Liver (tissue), 9 donors: ENCODE measurements around the gene ZNRF3. TPM values are rescaled to one million over a fixed set of nuclear protein-coding genes. Genes with fewer than 3 reads are reported as not detected.

ENCODE experiments used
- DNase-seq: peaks from one replicate; pipeline ENCODE4 v3.0.0-alpha.2; 2017; ENCODE audit warnings: low spot score
- H3K27ac ChIP-seq, 2 donors: one replicate each; pipeline ENCODE4 v1.7.0; 2013; ENCODE audit warnings: inconsistent platforms in 2 of 2, low read length in 2 of 2, control low read depth in 1 of 2, low read depth in 1 of 2, mild to moderate bottlenecking in 1 of 2
- H3K27me3 ChIP-seq, 4 donors: one replicate each; pipeline versions ENCODE4 v1.6.1 to v1.7.0; 2013; ENCODE audit warnings: low read length in 3 of 4, inconsistent platforms in 1 of 4, mild to moderate bottlenecking in 1 of 4, moderate library complexity in 1 of 4; ENCODE audit not compliant: control insufficient read depth in 4 of 4, insufficient read depth in 4 of 4
- H3K36me3 ChIP-seq, 4 donors: one replicate each; pipeline versions ENCODE4 v1.6.1 to v1.7.0; 2013; ENCODE audit warnings: low read length in 3 of 4, mild to moderate bottlenecking in 3 of 4, low read depth in 1 of 4, moderate library complexity in 1 of 4; ENCODE audit not compliant: control insufficient read depth in 4 of 4, insufficient read depth in 3 of 4
- H3K4me1 ChIP-seq, 4 donors: one replicate each; pipeline versions ENCODE4 v1.6.1 to v1.7.0; 2013; ENCODE audit warnings: low read length in 3 of 4, mild to moderate bottlenecking in 3 of 4, moderate library complexity in 1 of 4; ENCODE audit not compliant: control insufficient read depth in 4 of 4, insufficient read depth in 4 of 4
- H3K4me3 ChIP-seq, 3 donors: one replicate each; pipeline versions ENCODE4 v1.6.1 to v1.7.0; 2013; ENCODE audit warnings: low read length in 3 of 3, control low read depth in 1 of 3, low read depth in 1 of 3, mild to moderate bottlenecking in 1 of 3
- H3K9ac ChIP-seq, 2 donors: one replicate each; pipeline ENCODE4 v1.7.0; 2013; ENCODE audit warnings: low read length in 2 of 2, mild to moderate bottlenecking in 2 of 2, moderate library complexity in 2 of 2, control low read depth in 1 of 2, low read depth in 1 of 2
- H3K9me3 ChIP-seq, 4 donors: one replicate each; pipeline versions ENCODE4 v1.6.1 to v1.7.0; 2013; ENCODE audit warnings: low read length in 3 of 4; ENCODE audit not compliant: control insufficient read depth in 4 of 4
- EGR1 ChIP-seq, 2 donors: IDR thresholded peaks; 2 replicates each; pipeline ENCODE4 v1.6.1; 2016 to 2018; ENCODE audit warnings: antibody characterized with exemption in 2 of 2, low read depth in 2 of 2
- FOXA1 ChIP-seq: IDR thresholded peaks from 2 replicates; pipeline ENCODE4 v1.6.1; 2016; ENCODE audit warnings: antibody characterized with exemption
- FOXA2 ChIP-seq: IDR thresholded peaks from 2 replicates; pipeline ENCODE4 v1.6.1; 2016; ENCODE audit warnings: antibody characterized with exemption
- GABPA ChIP-seq, 2 donors: IDR thresholded peaks in 1 of 2; conservative IDR thresholded peaks in 1 of 2; 2 replicates each; pipeline ENCODE4 v1.6.1; 2016; ENCODE audit warnings: antibody characterized with exemption in 2 of 2, mild to moderate bottlenecking in 1 of 2, moderate library complexity in 1 of 2
- HNF4A ChIP-seq, 2 donors: conservative IDR thresholded peaks; 2 replicates each; pipeline ENCODE4 v1.6.1; 2016; ENCODE audit warnings: antibody characterized with exemption in 2 of 2, mild to moderate bottlenecking in 2 of 2
- HNF4G ChIP-seq: IDR thresholded peaks from 2 replicates; pipeline ENCODE4 v1.6.1; 2016; ENCODE audit warnings: antibody characterized with exemption
- JUND ChIP-seq, 2 donors: IDR thresholded peaks; 2 replicates each; pipeline ENCODE4 v1.6.1; 2016; ENCODE audit warnings: antibody characterized with exemption in 2 of 2
- NR2F2 ChIP-seq: IDR thresholded peaks from 2 replicates; pipeline ENCODE4 v1.6.1; 2016; ENCODE audit warnings: antibody characterized with exemption
- RAD21 ChIP-seq, 2 donors: IDR thresholded peaks; 2 replicates each; pipeline ENCODE4 v1.6.1; 2016; ENCODE audit warnings: antibody characterized with exemption in 2 of 2, mild to moderate bottlenecking in 2 of 2
- RXRA ChIP-seq, 2 donors: IDR thresholded peaks; 2 replicates each; pipeline ENCODE4 v1.6.1; 2017 to 2018; ENCODE audit warnings: antibody characterized with exemption in 2 of 2, mild to moderate bottlenecking in 1 of 2
- SP1 ChIP-seq: IDR thresholded peaks from 2 replicates; pipeline ENCODE4 v1.6.1; 2018; ENCODE audit warnings: antibody characterized with exemption, mild to moderate bottlenecking
- TAF1 ChIP-seq: conservative IDR thresholded peaks from 2 replicates; pipeline ENCODE4 v1.6.1; 2016; ENCODE audit warnings: antibody characterized with exemption, mild to moderate bottlenecking
- YY1 ChIP-seq: IDR thresholded peaks from 2 replicates; pipeline ENCODE4 v1.6.1; 2016; ENCODE audit warnings: antibody characterized with exemption, mild to moderate bottlenecking
- WGBS: extraction: QIAGEN DNeasy Blood & Tissue Kit; methylation state at CpG from one replicate; pipeline ENCODE4 v1.1.7; 2013; 5-methylcytosine and 5-hydroxymethylcytosine counted together
- polyA plus RNA-seq, 2 donors: library from polyadenylated mRNA; stranded (reverse) in 1 of 2; unstranded in 1 of 2; fragments of 200-250 nt in 1 of 2; fragments of >200 nt in 1 of 2; fragmentation: Nextera tagmentation in 1 of 2; extraction: Ambion mirVana in 1 of 2; gene quantifications; one replicate each; pipeline versions ENCODE4 v1.2.1 to v1.2.3, GENCODE V29; 2013 to 2015
- total RNA-seq, 2 donors: library from RNA; depleted of rRNA; stranded (reverse); fragments of >200 nt; gene quantifications; one replicate each; pipeline ENCODE4 v1.2.3, GENCODE V29; 2014
- TF ChIP-seq, protein P1 (sequence below): IDR thresholded peaks from 2 replicates; pipeline ENCODE4 v1.6.1; 2016; ENCODE audit warnings: antibody characterized with exemption, mild to moderate bottlenecking
- TF ChIP-seq, protein P2 (sequence below): IDR thresholded peaks from 2 replicates; pipeline ENCODE4 v1.6.1; 2016; ENCODE audit warnings: antibody characterized with exemption
- TF ChIP-seq, protein P3 (sequence below): IDR thresholded peaks from 2 replicates; pipeline ENCODE4 v1.6.1; 2016; ENCODE audit warnings: antibody characterized with exemption
- TF ChIP-seq, protein P4 (sequence below): IDR thresholded peaks from 2 replicates; pipeline ENCODE4 v1.6.1; 2016; ENCODE audit warnings: antibody characterized with exemption
- TF ChIP-seq, protein P5 (sequence below): fragments of 150-350 bp; IDR thresholded peaks from 2 replicates; pipeline ENCODE4 v1.5.1; 2017; ENCODE audit warnings: improper control_type of control experiment, low read depth, low read length; ENCODE audit not compliant: missing input control
- donor health status: healthy.
- donor health status: healthy.
- donor health status: healthy.
- donor health status: healthy.
- donor health status: healthy.

ZNRF3 gene
- total and polyA plus RNA-seq, 4 donors: 2.2 to 5.9 (median 4.7) TPM

DNA sequence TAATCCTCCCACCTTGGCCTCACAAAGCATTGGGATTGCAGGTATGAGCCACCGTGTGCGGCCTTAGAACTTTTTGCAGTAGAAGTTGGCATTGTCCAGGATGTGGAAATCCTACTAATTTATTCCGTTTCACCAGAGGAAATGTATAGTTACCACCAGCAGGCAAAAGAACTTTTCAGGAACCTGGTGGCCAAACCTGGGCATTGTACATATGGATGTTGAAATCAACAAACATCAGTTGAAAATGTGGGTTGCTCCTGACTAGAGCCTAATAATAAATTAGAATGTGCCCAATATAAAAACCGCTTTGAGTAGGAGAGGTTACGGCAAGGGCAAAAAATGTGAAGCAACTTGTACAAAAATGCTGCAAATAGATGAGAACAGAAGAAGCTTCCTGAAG lies 42.3 kb upstream of the ZNRF3 start:
- H3K9me3 ChIP-seq: peaks cover 0 to under 1% (median 0%) of the 10 kb centered on the region in 4 donors
- TF ChIP-seq FOXA2: no peak
- TF ChIP-seq GABPA (IDR thresholded peaks at IDR 0.05 in 1 of 2, conservative IDR thresholded peaks at IDR 0.05 in 1 of 2): no peak
- no peak for TF ChIP-seq HNF4A (conservative IDR thresholded peaks at IDR 0.05)
- TF ChIP-seq, protein P1, sequence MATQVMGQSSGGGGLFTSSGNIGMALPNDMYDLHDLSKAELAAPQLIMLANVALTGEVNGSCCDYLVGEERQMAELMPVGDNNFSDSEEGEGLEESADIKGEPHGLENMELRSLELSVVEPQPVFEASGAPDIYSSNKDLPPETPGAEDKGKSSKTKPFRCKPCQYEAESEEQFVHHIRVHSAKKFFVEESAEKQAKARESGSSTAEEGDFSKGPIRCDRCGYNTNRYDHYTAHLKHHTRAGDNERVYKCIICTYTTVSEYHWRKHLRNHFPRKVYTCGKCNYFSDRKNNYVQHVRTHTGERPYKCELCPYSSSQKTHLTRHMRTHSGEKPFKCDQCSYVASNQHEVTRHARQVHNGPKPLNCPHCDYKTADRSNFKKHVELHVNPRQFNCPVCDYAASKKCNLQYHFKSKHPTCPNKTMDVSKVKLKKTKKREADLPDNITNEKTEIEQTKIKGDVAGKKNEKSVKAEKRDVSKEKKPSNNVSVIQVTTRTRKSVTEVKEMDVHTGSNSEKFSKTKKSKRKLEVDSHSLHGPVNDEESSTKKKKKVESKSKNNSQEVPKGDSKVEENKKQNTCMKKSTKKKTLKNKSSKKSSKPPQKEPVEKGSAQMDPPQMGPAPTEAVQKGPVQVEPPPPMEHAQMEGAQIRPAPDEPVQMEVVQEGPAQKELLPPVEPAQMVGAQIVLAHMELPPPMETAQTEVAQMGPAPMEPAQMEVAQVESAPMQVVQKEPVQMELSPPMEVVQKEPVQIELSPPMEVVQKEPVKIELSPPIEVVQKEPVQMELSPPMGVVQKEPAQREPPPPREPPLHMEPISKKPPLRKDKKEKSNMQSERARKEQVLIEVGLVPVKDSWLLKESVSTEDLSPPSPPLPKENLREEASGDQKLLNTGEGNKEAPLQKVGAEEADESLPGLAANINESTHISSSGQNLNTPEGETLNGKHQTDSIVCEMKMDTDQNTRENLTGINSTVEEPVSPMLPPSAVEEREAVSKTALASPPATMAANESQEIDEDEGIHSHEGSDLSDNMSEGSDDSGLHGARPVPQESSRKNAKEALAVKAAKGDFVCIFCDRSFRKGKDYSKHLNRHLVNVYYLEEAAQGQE: no peak
- TF ChIP-seq, protein P2, sequence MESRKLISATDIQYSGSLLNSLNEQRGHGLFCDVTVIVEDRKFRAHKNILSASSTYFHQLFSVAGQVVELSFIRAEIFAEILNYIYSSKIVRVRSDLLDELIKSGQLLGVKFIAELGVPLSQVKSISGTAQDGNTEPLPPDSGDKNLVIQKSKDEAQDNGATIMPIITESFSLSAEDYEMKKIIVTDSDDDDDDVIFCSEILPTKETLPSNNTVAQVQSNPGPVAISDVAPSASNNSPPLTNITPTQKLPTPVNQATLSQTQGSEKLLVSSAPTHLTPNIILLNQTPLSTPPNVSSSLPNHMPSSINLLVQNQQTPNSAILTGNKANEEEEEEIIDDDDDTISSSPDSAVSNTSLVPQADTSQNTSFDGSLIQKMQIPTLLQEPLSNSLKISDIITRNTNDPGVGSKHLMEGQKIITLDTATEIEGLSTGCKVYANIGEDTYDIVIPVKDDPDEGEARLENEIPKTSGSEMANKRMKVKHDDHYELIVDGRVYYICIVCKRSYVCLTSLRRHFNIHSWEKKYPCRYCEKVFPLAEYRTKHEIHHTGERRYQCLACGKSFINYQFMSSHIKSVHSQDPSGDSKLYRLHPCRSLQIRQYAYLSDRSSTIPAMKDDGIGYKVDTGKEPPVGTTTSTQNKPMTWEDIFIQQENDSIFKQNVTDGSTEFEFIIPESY: no peak
- TF ChIP-seq RAD21 (IDR thresholded peaks at IDR 0.05): no peak
- TF ChIP-seq, protein P3, sequence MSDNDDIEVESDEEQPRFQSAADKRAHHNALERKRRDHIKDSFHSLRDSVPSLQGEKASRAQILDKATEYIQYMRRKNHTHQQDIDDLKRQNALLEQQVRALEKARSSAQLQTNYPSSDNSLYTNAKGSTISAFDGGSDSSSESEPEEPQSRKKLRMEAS: no peak
- TF ChIP-seq, protein P4, sequence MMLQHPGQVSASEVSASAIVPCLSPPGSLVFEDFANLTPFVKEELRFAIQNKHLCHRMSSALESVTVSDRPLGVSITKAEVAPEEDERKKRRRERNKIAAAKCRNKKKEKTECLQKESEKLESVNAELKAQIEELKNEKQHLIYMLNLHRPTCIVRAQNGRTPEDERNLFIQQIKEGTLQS: no peak
- TF ChIP-seq, protein P5, sequence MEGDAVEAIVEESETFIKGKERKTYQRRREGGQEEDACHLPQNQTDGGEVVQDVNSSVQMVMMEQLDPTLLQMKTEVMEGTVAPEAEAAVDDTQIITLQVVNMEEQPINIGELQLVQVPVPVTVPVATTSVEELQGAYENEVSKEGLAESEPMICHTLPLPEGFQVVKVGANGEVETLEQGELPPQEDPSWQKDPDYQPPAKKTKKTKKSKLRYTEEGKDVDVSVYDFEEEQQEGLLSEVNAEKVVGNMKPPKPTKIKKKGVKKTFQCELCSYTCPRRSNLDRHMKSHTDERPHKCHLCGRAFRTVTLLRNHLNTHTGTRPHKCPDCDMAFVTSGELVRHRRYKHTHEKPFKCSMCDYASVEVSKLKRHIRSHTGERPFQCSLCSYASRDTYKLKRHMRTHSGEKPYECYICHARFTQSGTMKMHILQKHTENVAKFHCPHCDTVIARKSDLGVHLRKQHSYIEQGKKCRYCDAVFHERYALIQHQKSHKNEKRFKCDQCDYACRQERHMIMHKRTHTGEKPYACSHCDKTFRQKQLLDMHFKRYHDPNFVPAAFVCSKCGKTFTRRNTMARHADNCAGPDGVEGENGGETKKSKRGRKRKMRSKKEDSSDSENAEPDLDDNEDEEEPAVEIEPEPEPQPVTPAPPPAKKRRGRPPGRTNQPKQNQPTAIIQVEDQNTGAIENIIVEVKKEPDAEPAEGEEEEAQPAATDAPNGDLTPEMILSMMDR: no peak
- no peak for TF ChIP-seq NR2F2
- no peak for TF ChIP-seq FOXA1
- TF ChIP-seq JUND (IDR thresholded peaks at IDR 0.05): no peak
- TF ChIP-seq EGR1 (IDR thresholded peaks at IDR 0.05; ENCODE audit: low read depth in 2 of 2): no peak
- peaks cover 0 to 2% (median 0%) of the 10 kb centered on the region in 4 donors for H3K4me1 ChIP-seq
- no peak overlapping the region for H3K27ac ChIP-seq
- no peak overlapping the region for H3K9ac ChIP-seq
- no peaks in the 10 kb centered on the region for H3K27me3 ChIP-seq
- 91% methylated on average over 5 of the region's 5 CpGs for WGBS
- DNase-seq: no peak
- no peak overlapping the region for H3K4me3 ChIP-seq
- no peaks in the 10 kb centered on the region for H3K36me3 ChIP-seq

DNA sequence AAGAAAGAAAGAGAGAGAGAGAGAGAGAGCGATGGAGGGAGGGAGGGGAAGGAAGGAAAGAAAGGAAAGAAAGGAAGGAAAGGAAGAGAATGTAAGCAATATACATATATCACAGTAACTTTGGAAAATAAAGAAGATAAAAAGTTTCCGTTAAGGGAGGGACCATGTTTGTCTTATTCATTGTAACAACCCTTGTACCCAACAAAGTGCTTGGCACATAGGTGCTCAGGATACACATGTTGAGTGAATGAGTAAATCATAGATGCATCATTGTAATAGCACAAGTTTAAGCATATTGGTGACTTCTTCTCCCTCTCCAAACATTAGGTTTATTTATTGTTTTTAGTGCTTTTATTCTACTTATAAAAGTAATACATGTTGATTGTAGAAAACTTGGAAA lies 39.7 kb upstream of the ZNRF3 start:
- no peaks in the 10 kb centered on the region for H3K36me3 ChIP-seq
- H3K9me3 ChIP-seq: peaks cover 0 to 12% (median 2%) of the 10 kb centered on the region in 4 donors
- DNase-seq: no peak
- WGBS: 80% methylated on average over 2 of the region's 2 CpGs
- no peak overlapping the region for H3K27ac ChIP-seq
- H3K4me1 ChIP-seq: peaks cover 0 to 2% (median 0%) of the 10 kb centered on the region in 4 donors
- H3K9ac ChIP-seq: no peak overlapping the region
- H3K4me3 ChIP-seq: no peak overlapping the region
- H3K27me3 ChIP-seq: no peaks in the 10 kb centered on the region
- no peak for TF ChIP-seq YY1
- TF ChIP-seq, protein P3: no peak
- TF ChIP-seq GABPA (IDR thresholded peaks at IDR 0.05 in 1 of 2, conservative IDR thresholded peaks at IDR 0.05 in 1 of 2): no peak
- TF ChIP-seq, protein P1: no peak
- TF ChIP-seq RXRA (IDR thresholded peaks at IDR 0.05): no peak
- no peak for TF ChIP-seq FOXA1
- no peak for TF ChIP-seq FOXA2
- TF ChIP-seq SP1: no peak
- no peak for TF ChIP-seq HNF4G
- TF ChIP-seq RAD21 (IDR thresholded peaks at IDR 0.05): no peak
- no peak for TF ChIP-seq JUND (IDR thresholded peaks at IDR 0.05)
- TF ChIP-seq, protein P2: no peak
- no peak for TF ChIP-seq EGR1 (IDR thresholded peaks at IDR 0.05; ENCODE audit: low read depth in 2 of 2)
- TF ChIP-seq TAF1: no peak
